PFSK-1 (cell line): ENCODE measurements around the gene DNAI4.

Source experiments
- FOXP2 ChIP-seq: optimal IDR thresholded peaks from 2 replicates; pipeline ENCODE3; 2011; ENCODE audit warnings: borderline replicate concordance, control low read depth, inconsistent platforms; ENCODE audit not compliant: insufficient read depth; ENCODE audit errors: extremely low read length, extremely low read depth
- POLR2AphosphoS5 ChIP-seq: IDR thresholded peaks from 2 replicates; pipeline ENCODE4 v1.6.1; 2012; ENCODE audit warnings: low read depth, mild to moderate bottlenecking, control low read depth, low read length, moderate library complexity
- REST ChIP-seq, 2 experiments: IDR thresholded peaks; 2 replicates each; pipeline versions ENCODE4 v1.6.1 to v1.8.0; 2011 to 2012; ENCODE audit warnings: low read depth in 2 of 2, low read length in 2 of 2, control low read depth in 1 of 2, inconsistent platforms in 1 of 2, mild to moderate bottlenecking in 1 of 2, moderate library complexity in 1 of 2; ENCODE audit not compliant: insufficient read depth in 1 of 2
- SIN3A ChIP-seq: IDR thresholded peaks from 2 replicates; pipeline ENCODE4 v1.6.1; 2012; ENCODE audit warnings: mild to moderate bottlenecking, low read length, moderate library complexity, borderline replicate concordance; ENCODE audit not compliant: insufficient read depth
- TAF1 ChIP-seq: IDR thresholded peaks from 2 replicates; pipeline ENCODE4 v1.6.1; 2012; ENCODE audit warnings: low read length, control low read depth, borderline replicate concordance; ENCODE audit not compliant: insufficient read depth

The DNAI4 gene

GRCh38 chr1:66951513-66951912 is 26.9 kb upstream of the DNAI4 start:
- no peak for TF ChIP-seq POLR2AphosphoS5
- no peak for TF ChIP-seq REST (IDR thresholded peaks at IDR 0.05; ENCODE audit: insufficient read depth in 1 of 2, low read depth in 2 of 2, low read length in 2 of 2)
- TF ChIP-seq SIN3A, result no peak
- no peak for TF ChIP-seq FOXP2
- TF ChIP-seq TAF1, result no peak

- no peak for TF ChIP-seq SIN3A
- no peak for TF ChIP-seq FOXP2
- no peak for TF ChIP-seq TAF1
- TF ChIP-seq POLR2AphosphoS5, result no peak
- TF ChIP-seq REST (IDR thresholded peaks at IDR 0.05; ENCODE audit: insufficient read depth in 1 of 2, low read depth in 2 of 2, low read length in 2 of 2), result no peak
Measured at GRCh38 chr1:66947267-66947666, 22.6 kb upstream of the DNAI4 start.

- no peak for TF ChIP-seq TAF1
- TF ChIP-seq POLR2AphosphoS5, result no peak
- no peak for TF ChIP-seq FOXP2
- no peak for TF ChIP-seq SIN3A
- no peak for TF ChIP-seq REST (IDR thresholded peaks at IDR 0.05; ENCODE audit: insufficient read depth in 1 of 2, low read depth in 2 of 2, low read length in 2 of 2)
Measured at GRCh38 chr1:66945316-66945715, 20.7 kb upstream of the DNAI4 start.

- TF ChIP-seq REST (IDR thresholded peaks at IDR 0.05; ENCODE audit: insufficient read depth in 1 of 2, low read depth in 2 of 2, low read length in 2 of 2), result no peak
- no peak for TF ChIP-seq TAF1
- no peak for TF ChIP-seq SIN3A
Measured at GRCh38 chr1:66944330-66945274, 19.9 kb upstream of the DNAI4 start.
